ENCODE results near the gene CDC16.

The CDC16 gene

DNA sequence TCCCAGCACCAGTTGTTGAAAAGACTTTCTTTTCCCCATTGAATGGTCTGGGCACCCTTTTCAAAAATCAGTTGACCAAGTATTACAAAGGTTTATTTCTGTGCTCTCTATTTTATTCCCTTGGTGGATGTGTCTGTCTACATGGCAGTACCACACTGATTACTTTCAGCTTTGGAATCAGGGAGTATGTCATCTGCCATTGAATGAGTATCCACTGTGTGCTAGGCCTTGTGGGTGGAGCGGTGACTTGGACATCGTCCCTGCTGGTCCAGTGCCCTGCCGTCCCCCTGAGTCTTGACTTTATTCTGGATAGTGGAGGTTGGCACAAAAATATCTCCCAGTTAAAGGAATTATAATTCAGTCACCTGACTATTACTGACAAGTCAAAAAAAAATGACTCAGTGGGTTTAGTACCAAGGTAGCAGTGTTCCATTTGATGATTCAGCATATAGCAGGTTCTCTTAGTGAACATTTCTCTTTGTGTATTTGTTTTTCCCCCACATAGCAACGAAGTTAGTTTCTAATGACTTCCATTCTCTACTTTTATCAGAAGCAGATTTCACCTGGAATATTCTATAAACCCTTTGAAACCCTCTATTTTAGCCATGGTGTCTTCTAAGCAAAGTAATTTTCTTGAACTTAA lies 50.6 kb downstream of the CDC16 start:
- Histone ChIP-seq H2AFZ (ENCODE audit: low read depth) (no peak overlapping the region), H4K20me1 (ENCODE audit: insufficient read depth) (no peaks in the 10 kb centered on the region), H3K27ac (no peak overlapping the region), H3K4me3 (IDR thresholded peaks at IDR 0.05; ENCODE audit: insufficient read depth, low read depth, low read length) (no peak overlapping the region), H3K27me3 (ENCODE audit: insufficient read depth, low read depth) (no peaks in the 10 kb centered on the region), H3K4me1 (ENCODE audit: low read depth, poor library complexity, severe bottlenecking) (peaks cover 25% of the 10 kb centered on the region), H3K4me2 (no peak overlapping the region), H3K79me2 (ENCODE audit: insufficient read depth, low read depth) (peaks cover 23% of the 10 kb centered on the region), H3K36me3 (ENCODE audit: insufficient read depth) (peaks cover 4% of the 10 kb centered on the region), H3K9ac (no peak overlapping the region)
- no peak for TF ChIP-seq CTCF (conservative IDR thresholded peaks at IDR 0.05; ENCODE audit: low read depth, low read length)

- no peak overlapping the region for H3K4me3 ChIP-seq (IDR thresholded peaks at IDR 0.05; ENCODE audit: insufficient read depth, low read depth, low read length)
- no peak overlapping the region for H3K27ac ChIP-seq
- H3K4me2 ChIP-seq = no peak overlapping the region
- no peaks in the 10 kb centered on the region for H4K20me1 ChIP-seq (ENCODE audit: insufficient read depth)
- no peak overlapping the region for H3K9ac ChIP-seq
- peaks cover 4% of the 10 kb centered on the region for H3K36me3 ChIP-seq (ENCODE audit: insufficient read depth)
- H3K4me1 ChIP-seq (ENCODE audit: low read depth, poor library complexity, severe bottlenecking) = peaks cover 19% of the 10 kb centered on the region
- no peak for TF ChIP-seq CTCF (conservative IDR thresholded peaks at IDR 0.05; ENCODE audit: low read depth, low read length)
- peaks cover 23% of the 10 kb centered on the region for H3K79me2 ChIP-seq (ENCODE audit: insufficient read depth, low read depth)
- no peaks in the 10 kb centered on the region for H3K27me3 ChIP-seq (ENCODE audit: insufficient read depth, low read depth)
- H2AFZ ChIP-seq (ENCODE audit: low read depth) = no peak overlapping the region
Measured at GRCh38 chr13:114286808-114287207, 52.1 kb downstream of the CDC16 start.

DNA sequence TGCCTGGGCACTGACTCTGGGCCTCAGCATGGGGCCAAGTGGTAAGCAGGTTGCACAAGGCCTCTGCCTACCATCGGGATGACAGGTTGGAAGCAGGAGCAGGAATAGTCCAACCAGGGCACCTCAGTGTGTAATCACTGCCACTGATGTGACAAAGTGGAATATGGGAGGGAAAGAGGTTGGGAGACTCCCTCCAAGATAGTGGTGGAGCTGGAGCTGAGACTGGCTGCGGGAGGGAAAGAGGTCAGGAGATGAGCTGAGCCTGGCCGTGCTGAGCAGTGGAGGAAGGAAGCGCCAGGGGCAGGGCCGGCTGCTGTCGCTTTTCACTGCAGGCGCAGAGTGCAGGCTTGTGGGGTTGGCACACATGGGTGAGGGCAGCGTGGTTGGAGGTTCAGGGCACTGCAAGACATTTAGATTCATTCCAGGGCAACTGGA lies 53.5 kb downstream of the CDC16 start:
- H3K4me2 ChIP-seq = no peak overlapping the region
- H3K9ac ChIP-seq = no peak overlapping the region
- no peak overlapping the region for H3K4me3 ChIP-seq (IDR thresholded peaks at IDR 0.05; ENCODE audit: insufficient read depth, low read depth, low read length)
- peaks cover 15% of the 10 kb centered on the region for H3K4me1 ChIP-seq (ENCODE audit: low read depth, poor library complexity, severe bottlenecking)
- H2AFZ ChIP-seq (ENCODE audit: low read depth) = no peak overlapping the region
- H3K27me3 ChIP-seq (ENCODE audit: insufficient read depth, low read depth) = no peaks in the 10 kb centered on the region
- H3K79me2 ChIP-seq (ENCODE audit: insufficient read depth, low read depth) = peaks cover 13% of the 10 kb centered on the region; the same call in 1 of the 2 replicates
- H3K27ac ChIP-seq = no peak overlapping the region
- TF ChIP-seq CTCF (conservative IDR thresholded peaks at IDR 0.05; ENCODE audit: low read depth, low read length) = no peak
- H3K36me3 ChIP-seq (ENCODE audit: insufficient read depth) = peaks cover 4% of the 10 kb centered on the region
- H4K20me1 ChIP-seq (ENCODE audit: insufficient read depth) = no peaks in the 10 kb centered on the region

DNA sequence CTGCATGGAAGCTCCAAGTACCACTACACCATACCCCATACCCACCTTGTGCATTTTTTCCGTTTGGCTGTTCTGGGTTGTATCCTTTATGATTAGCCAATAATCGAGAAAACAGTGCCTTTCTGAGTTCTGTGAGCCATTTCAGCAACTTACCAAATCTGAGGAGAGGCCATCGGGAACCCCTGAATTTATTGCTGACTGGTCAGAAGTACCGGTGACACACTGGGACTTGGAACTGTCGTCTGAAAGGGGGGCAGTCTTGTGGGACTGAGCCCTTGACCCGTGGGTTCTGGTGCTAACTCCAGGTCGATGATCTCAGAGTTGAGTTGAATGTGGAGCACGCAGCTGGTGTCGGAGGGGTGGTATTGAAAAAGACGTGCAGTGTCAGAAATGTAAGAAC lies 61.8 kb downstream of the CDC16 start:
- no peak overlapping the region for H3K4me2 ChIP-seq
- H3K4me1 ChIP-seq (ENCODE audit: low read depth, poor library complexity, severe bottlenecking) = no peaks in the 10 kb centered on the region
- no peak overlapping the region for H2AFZ ChIP-seq (ENCODE audit: low read depth)
- H4K20me1 ChIP-seq (ENCODE audit: insufficient read depth) = no peaks in the 10 kb centered on the region
- no peak overlapping the region for H3K9ac ChIP-seq
- no peaks in the 10 kb centered on the region for H3K36me3 ChIP-seq (ENCODE audit: insufficient read depth)
- H3K27ac ChIP-seq = no peak overlapping the region
- TF ChIP-seq CTCF (conservative IDR thresholded peaks at IDR 0.05; ENCODE audit: low read depth, low read length) = no peak
- H3K4me3 ChIP-seq (IDR thresholded peaks at IDR 0.05; ENCODE audit: insufficient read depth, low read depth, low read length) = no peak overlapping the region
- H3K27me3 ChIP-seq (ENCODE audit: insufficient read depth, low read depth) = no peaks in the 10 kb centered on the region
- H3K79me2 ChIP-seq (ENCODE audit: insufficient read depth, low read depth) = no peaks in the 10 kb centered on the region
